Stimulated activated CD4-positive, alpha-beta T cell treated with anti-CD3 and anti-CD28 coated beads, Interleukin-1b, Interleukin-23, amount 100 ng/mL, for 48 hours (primary cell): ENCODE measurements around the gene ASXL2.
"Not testable (repeated sequence)": the region's sequence is repeated elsewhere in the genome, so short reads cannot be mapped to it uniquely, and the experiment has no call there.

Experiments used
- DNase-seq: peaks from one replicate; pipeline ENCODE4 v3.0.0-alpha.2; 2020

Gene ASXL2

DNA sequence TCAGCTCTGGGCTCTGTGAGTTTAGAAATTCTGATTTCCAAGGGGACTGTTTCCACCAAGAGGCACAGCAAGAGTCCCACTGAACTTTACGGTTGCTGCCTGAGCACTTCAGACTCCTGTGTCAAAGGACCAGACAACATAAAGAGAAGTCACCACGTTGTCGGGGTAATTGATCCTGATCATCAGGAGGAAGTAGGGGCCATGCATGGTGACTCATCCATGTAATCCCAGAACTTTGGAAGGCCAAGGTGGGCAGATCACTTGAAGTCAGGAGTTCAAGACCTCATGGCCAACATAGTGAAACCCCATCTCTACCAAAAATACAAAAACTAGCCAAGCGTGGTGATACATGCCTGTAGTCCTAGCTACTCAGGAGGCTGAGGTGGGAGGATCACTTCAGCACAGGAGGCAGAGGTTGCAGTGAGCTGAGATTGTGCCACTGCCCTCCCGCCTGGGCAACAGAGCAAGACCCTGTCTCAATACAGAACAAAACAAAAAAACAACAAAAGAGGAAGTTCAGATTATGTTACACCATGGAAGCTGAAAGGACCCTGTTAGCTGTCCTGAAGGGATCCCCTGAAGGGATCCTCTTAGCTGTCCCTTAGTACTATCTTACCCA, 9.4 kb upstream of the ASXL2 start:
- no peak for DNase-seq

DNA sequence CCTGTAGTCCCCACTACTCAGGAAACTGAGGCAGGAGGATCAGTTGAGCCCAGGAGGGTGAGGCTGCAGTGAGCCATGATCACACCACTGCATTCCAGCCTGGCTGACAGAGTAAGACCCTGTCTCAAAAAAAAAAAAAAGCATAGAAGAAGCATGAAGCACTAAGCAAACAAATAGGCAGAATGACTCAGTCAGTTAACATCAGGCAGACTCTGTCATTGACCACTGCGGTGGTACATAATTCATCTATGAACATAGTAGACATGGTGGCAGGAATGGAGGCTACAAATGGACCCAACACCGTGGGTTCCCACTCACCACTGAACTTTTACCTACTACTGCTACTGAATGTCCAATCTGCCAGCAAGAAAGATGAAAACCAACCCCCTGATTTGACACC, 7.6 kb upstream of the ASXL2 start:
- DNase-seq, result no peak

GRCh38 chr2:25881764-25882163, 3.5 kb upstream of the ASXL2 start:
- DNase-seq, result no peak

DNA sequence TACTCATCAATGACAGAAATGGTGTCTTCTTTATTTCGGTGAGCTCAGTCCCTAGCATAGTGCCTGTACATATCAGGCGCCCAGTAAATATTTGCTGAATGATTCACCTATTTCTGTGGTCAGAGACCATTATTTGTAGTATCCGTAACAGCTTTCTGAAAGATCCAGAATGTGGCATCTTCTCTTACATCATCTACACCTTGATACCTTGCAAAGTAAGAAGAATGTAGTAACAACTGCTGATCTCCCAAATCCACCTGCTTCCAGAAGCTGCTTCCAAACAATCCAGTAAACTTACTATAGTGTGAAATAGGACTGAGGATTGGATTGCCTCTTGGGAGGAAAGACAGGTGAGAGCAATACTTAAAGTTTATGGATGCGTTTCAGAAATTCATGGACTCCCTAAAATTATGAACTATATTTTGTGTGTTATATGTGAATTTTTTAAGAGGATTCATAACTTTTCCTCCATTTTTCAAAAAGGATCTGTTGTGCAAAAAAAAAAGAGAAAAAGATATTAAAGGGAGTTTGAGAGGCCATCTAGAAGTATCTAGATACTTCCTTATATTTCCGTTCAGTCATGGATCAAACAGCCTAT, 945 bp upstream of the ASXL2 start:
- DNase-seq, result no peak

- DNase-seq, result peak; percentile 44
Measured at GRCh38 chr2:25877431-25878360, 591 bp downstream of the ASXL2 start.

GRCh38 chr2:25872134-25872533, 6.2 kb downstream of the ASXL2 start:
- DNase-seq, result no peak

DNA sequence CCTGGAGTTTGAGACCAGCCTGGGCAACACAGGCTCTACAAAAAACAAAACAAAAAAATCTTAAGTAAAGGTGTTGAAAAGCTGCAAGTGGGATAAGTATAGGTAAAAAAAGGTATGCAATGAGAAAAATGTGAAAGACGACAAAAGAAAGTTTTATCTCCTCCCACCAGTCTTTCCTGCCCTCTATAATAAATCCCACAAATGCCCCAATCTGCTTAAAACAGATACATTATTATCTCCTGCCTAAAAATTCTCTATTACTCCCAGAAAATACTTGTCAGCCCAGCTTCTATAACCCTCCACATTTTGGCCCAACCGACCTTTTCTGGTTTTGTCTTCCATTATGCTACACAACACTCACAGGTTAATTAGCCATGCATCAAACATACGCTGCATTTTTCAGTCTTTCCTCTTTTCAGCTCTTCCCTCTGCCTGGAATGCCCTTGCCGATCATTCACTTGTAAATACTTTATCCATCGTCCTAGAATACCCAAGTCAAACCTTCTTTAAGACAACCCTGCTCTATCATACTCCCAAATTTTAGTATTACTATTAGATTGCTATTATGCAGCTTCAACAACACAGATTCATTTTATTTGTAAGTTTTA, 10.8 kb downstream of the ASXL2 start:
- no peak for DNase-seq

DNA sequence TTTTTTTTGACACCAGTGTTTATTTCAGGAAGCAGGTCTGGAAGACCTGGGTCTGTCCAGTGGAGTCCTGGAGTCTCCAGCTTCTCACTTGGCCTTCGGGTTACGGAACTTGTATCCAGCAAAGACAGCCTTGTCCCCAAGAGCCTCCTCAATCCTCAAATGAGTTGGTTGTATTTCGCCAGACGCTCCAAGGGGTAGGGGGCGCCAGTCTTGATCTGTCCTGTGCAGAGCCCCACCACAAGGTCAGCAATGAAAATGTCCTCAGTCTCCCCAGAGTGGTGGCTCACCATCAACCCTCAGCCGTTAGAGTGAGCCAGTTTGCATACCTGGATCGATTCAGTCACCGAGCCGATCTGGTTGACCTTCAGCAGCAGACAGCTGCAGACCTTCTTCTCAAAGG, 21.9 kb downstream of the ASXL2 start:
- no peak for DNase-seq

DNA sequence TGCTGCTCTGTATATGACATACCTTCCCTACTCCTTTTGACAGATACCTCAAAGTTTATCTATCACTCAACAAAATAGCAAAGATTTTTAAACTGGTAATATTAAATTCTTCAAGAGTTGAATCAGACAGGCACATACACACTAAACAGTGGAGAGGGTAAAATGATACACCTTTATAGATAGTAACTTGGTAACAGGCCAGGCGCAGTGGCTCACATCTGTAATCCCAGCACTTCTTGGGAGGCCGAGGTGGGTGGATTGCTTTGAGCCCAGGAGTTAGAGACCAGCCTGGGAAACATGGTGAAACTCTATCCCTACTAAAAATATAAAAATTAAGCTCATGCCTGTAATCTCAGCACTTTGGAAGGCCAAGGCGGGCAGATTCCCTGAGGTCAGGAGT, 23.2 kb downstream of the ASXL2 start:
- no peak for DNase-seq

DNA sequence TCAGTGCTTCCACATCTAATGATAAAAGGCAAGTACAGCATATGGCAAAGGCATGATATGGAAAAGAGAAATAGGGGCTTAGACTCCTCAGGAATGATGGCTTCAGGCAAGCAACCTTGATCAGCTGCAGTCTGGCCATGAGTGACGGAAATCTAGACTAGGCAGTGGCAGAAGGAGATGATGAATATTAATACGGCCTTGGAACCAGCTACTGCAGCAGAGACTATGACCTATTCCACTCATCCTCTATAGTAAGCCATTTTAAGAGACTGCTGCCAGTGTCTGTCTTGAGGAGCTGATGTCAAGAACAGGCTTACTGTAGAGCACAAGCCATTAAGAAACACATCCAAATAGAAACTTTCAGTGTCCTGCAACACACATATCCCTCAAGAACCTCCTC, 23.7 kb downstream of the ASXL2 start:
- no peak for DNase-seq

DNA sequence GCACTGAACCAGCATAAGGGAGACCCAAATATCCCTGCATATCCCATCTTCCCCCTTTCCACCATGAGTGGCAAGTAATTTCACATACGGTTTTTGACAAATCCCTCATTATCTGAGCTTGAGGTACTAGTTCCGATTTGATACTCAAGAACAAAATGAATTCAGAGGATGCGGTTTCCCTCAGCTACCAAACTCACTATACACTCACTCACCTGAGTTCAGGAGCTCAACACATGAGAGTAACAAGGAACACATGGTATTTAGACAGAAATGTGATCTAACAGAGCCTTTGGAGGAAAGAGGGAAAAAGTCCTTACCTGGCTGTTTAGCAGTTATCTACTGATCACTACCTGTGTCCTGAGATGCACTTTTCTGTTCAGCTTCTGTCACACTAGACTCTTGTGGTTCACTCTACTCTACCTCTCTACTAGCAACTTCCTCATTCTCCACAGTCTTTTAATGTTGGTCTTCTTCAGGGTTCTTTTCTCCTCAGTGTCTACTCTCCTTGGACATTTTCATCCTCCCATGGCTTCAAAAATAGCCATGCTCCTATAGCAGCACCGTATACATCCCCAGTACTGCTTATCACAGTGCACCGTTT, 25.1 kb downstream of the ASXL2 start:
- DNase-seq, result no peak

DNA sequence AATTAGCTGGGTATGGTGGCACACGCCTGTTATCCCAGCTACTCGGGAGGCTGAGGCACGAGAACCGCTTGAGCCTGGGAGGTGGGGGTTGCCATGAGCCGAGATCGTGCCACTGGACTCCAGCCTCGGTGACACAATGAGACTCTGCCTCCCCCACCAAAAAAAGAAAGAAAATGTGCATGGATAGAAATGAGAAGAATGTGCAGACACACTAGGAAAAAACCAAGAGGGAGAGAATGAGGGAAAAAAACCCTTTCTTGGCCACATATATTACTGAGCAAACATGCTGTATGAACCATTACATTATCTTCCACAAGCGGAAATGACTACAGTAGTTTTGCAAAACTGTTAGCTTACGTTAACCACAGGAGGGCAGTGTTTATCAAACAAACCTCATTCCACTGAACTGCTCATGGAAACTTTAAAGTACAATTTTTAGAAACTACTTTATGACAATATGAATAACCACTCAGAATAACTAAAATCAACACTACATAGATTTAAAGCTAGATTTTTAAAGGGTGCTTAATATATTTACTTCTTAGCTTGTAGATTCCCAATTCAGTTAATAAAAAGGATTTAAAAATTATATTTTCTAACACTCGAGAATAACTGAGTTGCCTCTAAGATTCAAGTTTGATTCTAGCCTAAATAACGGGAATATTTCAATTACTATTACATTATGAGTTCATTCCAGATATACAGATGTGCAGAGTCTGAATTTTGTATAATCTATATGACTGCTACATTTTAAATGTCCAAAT, 26.4 kb downstream of the ASXL2 start:
- peak; percentile 13 for DNase-seq

GRCh38 chr2:25850400-25850799, 27.9 kb downstream of the ASXL2 start:
- DNase-seq, result not testable (repeated sequence)

DNA sequence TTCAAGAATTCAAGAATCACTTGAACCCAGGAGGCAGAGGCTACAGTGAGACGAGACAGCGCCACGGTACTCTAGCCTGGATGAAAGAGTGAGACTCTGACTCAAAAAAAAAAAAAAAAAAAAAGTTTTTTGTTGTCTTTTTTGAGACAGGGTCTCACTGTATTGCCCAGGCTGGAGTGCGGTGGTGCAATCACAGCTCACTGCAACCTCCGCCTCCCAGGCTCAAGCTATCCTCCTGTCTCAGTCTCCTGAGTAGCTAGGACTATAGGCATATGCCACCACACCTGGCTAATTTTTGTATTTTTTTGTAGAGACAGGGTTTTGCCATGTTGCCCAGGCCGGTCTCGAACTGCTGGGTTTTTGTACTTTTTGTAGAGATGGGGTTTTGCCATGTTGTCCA, 28.9 kb downstream of the ASXL2 start:
- DNase-seq, result not testable (repeated sequence)

DNA sequence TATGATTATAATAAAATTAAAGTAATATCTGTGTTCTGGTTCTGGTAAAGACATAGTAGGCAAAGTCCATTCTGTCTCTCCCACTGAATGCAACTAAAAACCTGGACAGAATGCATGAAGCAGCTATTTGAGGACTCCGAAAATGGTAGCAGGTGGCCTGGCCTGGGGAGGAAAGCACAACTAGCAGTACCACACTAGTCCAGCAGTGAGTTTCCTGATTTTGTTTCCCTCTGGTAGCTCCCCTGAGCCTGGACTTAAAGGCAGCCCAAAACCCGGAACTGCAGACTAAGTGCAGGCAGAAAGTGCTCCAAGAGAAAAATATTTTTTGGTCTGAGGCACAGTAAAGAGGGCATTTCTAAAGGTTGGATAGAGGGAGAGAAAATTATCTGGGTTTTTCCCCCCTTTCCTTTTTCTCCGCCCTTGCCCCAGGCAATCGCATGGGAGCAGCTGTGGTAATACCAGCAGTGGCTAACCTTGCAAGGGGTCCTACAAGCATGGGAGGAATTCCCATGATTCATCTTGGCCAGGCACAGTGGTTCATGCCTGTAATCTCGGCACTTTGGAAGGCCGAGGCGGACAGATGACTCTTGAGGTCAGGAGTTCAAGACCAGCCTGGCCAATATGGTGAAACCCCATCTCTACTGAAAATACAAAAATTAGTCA, 32.3 kb downstream of the ASXL2 start:
- no peak for DNase-seq

- no peak for DNase-seq
Measured at GRCh38 chr2:25844089-25844488, 34.2 kb downstream of the ASXL2 start.

GRCh38 chr2:25842155-25842554, 36.1 kb downstream of the ASXL2 start:
- DNase-seq, result no peak

GRCh38 chr2:25838152-25838756, 40.0 kb downstream of the ASXL2 start:
- no peak for DNase-seq

- no peak for DNase-seq
Measured at GRCh38 chr2:25835906-25836305, 42.4 kb downstream of the ASXL2 start.

DNA sequence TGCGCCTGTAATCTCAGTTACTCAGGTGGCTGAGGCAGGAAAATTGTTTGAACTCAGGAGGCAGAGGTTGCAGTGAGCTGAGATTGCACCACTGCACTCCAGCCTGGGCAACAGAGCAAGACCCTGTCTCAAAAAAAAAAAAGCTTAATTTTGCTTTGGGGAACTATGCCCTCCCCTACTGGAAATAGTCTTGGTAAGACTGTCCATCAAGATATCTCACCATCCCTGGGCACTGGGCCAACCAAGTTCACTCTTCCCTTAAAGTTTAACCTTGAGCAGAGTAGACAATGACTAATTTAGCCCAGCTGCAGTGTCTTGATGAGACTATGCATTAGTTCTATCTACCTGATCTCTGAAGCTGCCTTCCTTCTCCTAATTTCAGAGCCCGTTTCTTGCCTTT, 44.7 kb downstream of the ASXL2 start:
- peak; percentile 24 for DNase-seq

DNA sequence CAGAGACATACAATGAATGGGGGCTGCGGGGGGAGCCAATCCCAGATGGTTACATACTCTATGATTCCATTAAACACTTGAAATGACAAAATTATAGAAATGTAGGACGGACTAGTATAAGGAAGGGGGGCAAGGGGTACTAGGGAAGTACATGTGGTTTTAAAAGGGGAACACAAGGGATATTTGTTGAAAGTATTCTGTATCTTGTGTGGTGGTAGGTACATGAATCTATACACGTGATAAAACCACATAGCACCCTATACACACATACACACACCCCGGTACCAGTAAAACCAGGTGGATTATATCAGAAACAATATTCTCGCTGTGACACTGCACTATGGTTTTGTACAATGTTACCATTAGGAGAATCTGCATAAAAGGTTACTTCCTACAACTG, 45.4 kb downstream of the ASXL2 start:
- no peak for DNase-seq
